K562 (cell line): ENCODE results near the gene BBC3. TPM values are rescaled to one million over a fixed set of nuclear protein-coding genes. Genes with fewer than 3 reads are reported as not detected.
A peak's percentile ranks its signal among the peaks of the same experiment; 100 is the strongest.

Experiments
- ATAC-seq: fragments of 200-7000 bp; cut with Tn5 transposase; 3 replicates; pipeline ENCODE4 v1.9.1; 2020; ENCODE audit warnings: moderate library complexity
- BruUV-seq: library from RNA; stranded (reverse); fragments of 400-500 nt; replicated peaks from 2 replicates; lab custom pipeline; 2021; lab: Mats Ljungman, UMichigan
- CTCF ChIA-PET: fragments of 300-600 bp; formaldehyde crosslinking; extraction: SDS; loops from one replicate; lab custom pipeline; 2021; ENCODE audit warnings: low intra/inter-chr PET ratio; lab: Yijun Ruan, JAX
- POLR2A ChIA-PET: fragments of 300-600, 350-650 bp; sonication (Branson Sonifier 250); formaldehyde crosslinking; extraction: SDS; loops from one replicate; lab custom pipeline; 2021; ENCODE audit warnings: antibody characterized with exemption, inconsistent platforms; lab: Yijun Ruan, JAX
- DNase-seq, 4 experiments: peaks; one replicate each; pipeline versions ENCODE4 v3.0.0 to v3.0.0-alpha.2; 2011 to 2018; ENCODE audit warnings: low spot score in 3 of 4, mixed read lengths in 3 of 4; ENCODE audit errors: extremely low read depth in 1 of 4
- FAIRE-seq: peaks from 2 replicates; lab custom pipeline; 2011; peaks lifted over from hg19 to GRCh38; lab: Jason Lieb, UNC
- H2AFZ ChIP-seq: 2 replicates; pipeline ENCODE4 v1.6.0; 2011; ENCODE audit warnings: low read depth, low read length, control low read depth, inconsistent platforms
- H3K27ac ChIP-seq: fragments of 200-600 bp; 3 replicates; pipeline ENCODE4 v1.8.0; 2011; ENCODE audit warnings: low read depth, mild to moderate bottlenecking, control low read depth, inconsistent platforms, low read length, moderate library complexity, mixed read lengths; ENCODE audit errors: extremely low read depth
- H3K27me3 ChIP-seq, 2 experiments: fragments of 300-600 bp in 1 of 2; 2 replicates in 1 of 2; 3 replicates in 1 of 2; pipeline versions ENCODE4 v1.6.0 to v1.8.0; 2011; ENCODE audit warnings: inconsistent platforms in 2 of 2, low read length in 2 of 2, mild to moderate bottlenecking in 1 of 2, mixed read lengths in 1 of 2, moderate library complexity in 1 of 2; ENCODE audit not compliant: control insufficient read depth in 2 of 2, insufficient read depth in 2 of 2
- H3K36me3 ChIP-seq: fragments of 300-600 bp; 3 replicates; pipeline ENCODE4 v1.8.0; 2011; ENCODE audit warnings: mild to moderate bottlenecking, low read length, inconsistent platforms; ENCODE audit not compliant: control insufficient read depth, insufficient read depth
- H3K4me1 ChIP-seq, 2 experiments: fragments of 200-600 bp in 1 of 2; replicated peaks in 1 of 2; 2 replicates in 1 of 2; 3 replicates in 1 of 2; pipeline versions ENCODE4 v1.5.1 to v1.8.0; 2011; ENCODE audit warnings: inconsistent platforms in 2 of 2, low read length in 2 of 2, mild to moderate bottlenecking in 1 of 2, mixed read lengths in 1 of 2, moderate library complexity in 1 of 2; ENCODE audit not compliant: control insufficient read depth in 2 of 2, insufficient read depth in 2 of 2
- H3K4me2 ChIP-seq: 2 replicates; pipeline ENCODE4 v1.6.1; 2011; ENCODE audit warnings: low read length, control low read depth, inconsistent platforms, mixed read lengths; ENCODE audit not compliant: insufficient read depth
- H3K4me3 ChIP-seq: fragments of 200-600 bp; sonication (generic), shearing (Covaris generic); 2 replicates; pipeline ENCODE4 v1.5.1; 2016; ENCODE audit warnings: control low read depth, inconsistent platforms
- H3K79me2 ChIP-seq: fragments of 200-600 bp; 3 replicates; pipeline ENCODE4 v1.8.0; 2011; ENCODE audit warnings: low read length, inconsistent platforms; ENCODE audit not compliant: control insufficient read depth, insufficient read depth
- H3K9ac ChIP-seq, 2 experiments: 2 replicates each; pipeline versions ENCODE4 v1.6.0 to v1.6.1; 2011; ENCODE audit warnings: low read depth in 2 of 2, low read length in 2 of 2, control low read depth in 1 of 2, inconsistent platforms in 1 of 2, mild to moderate bottlenecking in 1 of 2, mixed read lengths in 1 of 2; ENCODE audit not compliant: insufficient read depth in 1 of 2
- H3K9me1 ChIP-seq: one replicate; pipeline ENCODE4 v1.6.0; 2011; ENCODE audit warnings: inconsistent platforms, mild to moderate bottlenecking, low read length, moderate library complexity; ENCODE audit not compliant: control insufficient read depth, insufficient read depth
- H3K9me3 ChIP-seq: replicated peaks from 2 replicates; pipeline ENCODE4 v1.5.1; 2011; ENCODE audit warnings: low read depth, low read length, inconsistent platforms; ENCODE audit not compliant: control insufficient read depth, insufficient read depth
- H4K20me1 ChIP-seq: replicated peaks from 2 replicates; pipeline ENCODE4 v1.6.1; 2011; ENCODE audit warnings: low read length, inconsistent platforms, mixed read lengths; ENCODE audit not compliant: control insufficient read depth, insufficient read depth
- EP400 ChIP-seq: fragments of 450-650 bp; IDR thresholded peaks from 2 replicates; pipeline ENCODE4 v1.6.1; 2017; ENCODE audit warnings: antibody characterized with exemption, mild to moderate bottlenecking, moderate library complexity
- ESRRA ChIP-seq: fragments of 450-650 bp; IDR thresholded peaks from 2 replicates; pipeline ENCODE4 v1.6.1; 2014; ENCODE audit warnings: low read depth, mild to moderate bottlenecking, moderate library complexity, borderline replicate concordance
- HBP1 ChIP-seq: fragments of 450-650 bp; formaldehyde crosslinking; IDR thresholded peaks from 2 replicates; pipeline ENCODE4 v1.4.0; 2022; ENCODE audit warnings: missing genetic modification characterization
- HDAC2 ChIP-seq: fragments of 450-650 bp; IDR thresholded peaks from 2 replicates; pipeline ENCODE4 v1.6.1; 2016; ENCODE audit warnings: mild to moderate bottlenecking
- PHF21A ChIP-seq: fragments of 450-650 bp; IDR thresholded peaks from 2 replicates; pipeline ENCODE4 v1.6.1; 2017; ENCODE audit warnings: low read depth, borderline replicate concordance
- RBM15 ChIP-seq: fragments of 200-400 bp; formaldehyde crosslinking; IDR thresholded peaks from 2 replicates; pipeline ENCODE4 v1.6.1; 2018; ENCODE audit warnings: mild to moderate bottlenecking, low read length, moderate library complexity; ENCODE audit not compliant: insufficient read depth
- SMAD3 ChIP-seq: fragments of 450-650 bp; formaldehyde crosslinking; conservative IDR thresholded peaks from 2 replicates; pipeline ENCODE4 v1.4.0; 2020; ENCODE audit warnings: mild to moderate bottlenecking
- SP1 ChIP-seq: sonication (generic); formaldehyde crosslinking; IDR thresholded peaks from 2 replicates; pipeline ENCODE4 v1.8.1; 2022; ENCODE audit warnings: mild to moderate bottlenecking, missing genetic modification reagents
- YY1 ChIP-seq, 3 experiments: IDR thresholded peaks; 2 replicates each; pipeline ENCODE4 v1.6.1; 2011; ENCODE audit warnings: low read length in 2 of 3, mild to moderate bottlenecking in 2 of 3, moderate library complexity in 2 of 3, borderline replicate concordance in 1 of 3, control low read depth in 1 of 3, low read depth in 1 of 3; ENCODE audit not compliant: insufficient read depth in 3 of 3, insufficient replicate concordance in 2 of 3, control insufficient read depth in 1 of 3, insufficient read length in 1 of 3; ENCODE audit errors: extremely low read depth in 1 of 3
- ZNF696 ChIP-seq: fragments of 250-450 bp; sonication (Bioruptor Pico); conservative IDR thresholded peaks from 2 replicates; pipeline ENCODE4 v1.4.0; 2020; ENCODE audit warnings: mild to moderate bottlenecking, moderate library complexity
- ZNF740 ChIP-seq, 3 experiments: fragments of 200-800 bp in 1 of 3; sonication (Bioruptor generic) in 1 of 3; sonication (generic) in 1 of 3; formaldehyde crosslinking in 1 of 3; IDR thresholded peaks; 2 replicates each; pipeline versions ENCODE4 v1.6.1 to v1.8.0; 2016 to 2022; ENCODE audit warnings: mild to moderate bottlenecking in 2 of 3, missing compliant biosample characterization in 2 of 3, missing genetic modification characterization in 2 of 3, missing genetic modification reagents in 1 of 3
- WGBS: fragments of 100-300 bp; shearing (Covaris generic); methylation state at CpG from one replicate; pipeline ENCODE4 v1.1.6; 2016; ENCODE audit warnings: low coverage, mixed read lengths; ENCODE audit not compliant: insufficient coverage; ENCODE audit errors: missing lambda C conversion rate; 5-methylcytosine and 5-hydroxymethylcytosine counted together
- in situ Hi-C: fragments of 300-500 bp; cut with MboI; formaldehyde crosslinking; loops from 4 replicates; pipeline ENCODE4 v1.15.0; 2018; ENCODE audit warnings: inconsistent platforms, mixed read lengths
- intact Hi-C: fragments of 100-400 bp; cut with micrococcal nuclease; formaldehyde crosslinking; loops from 2 replicates; pipeline ENCODE4 v1.14.2; 2022
- polyA plus RNA-seq, 8 experiments: library from polyadenylated mRNA; depleted of rRNA in 4 of 8; stranded (reverse) in 5 of 8; unstranded in 3 of 8; fragments of >200 nt; fragmentation: Nextera tagmentation in 2 of 8; fragmentation: Illumina TruSeq in 1 of 8; extraction: Ambion mirVana in 2 of 8; extraction: Trizol in 1 of 8; gene quantifications; 2 replicates each; pipeline versions ENCODE4 v1.2.1 to v1.2.3, GENCODE V29; 2011 to 2014; ENCODE audit warnings: inconsistent platforms in 1 of 8, missing spikeins in 1 of 8
- total RNA-seq, 7 experiments: library from RNA; depleted of rRNA in 6 of 7; stranded (reverse); fragments of >200 nt in 6 of 7; fragmentation: Illumina TruSeq in 2 of 7; extraction: Trizol in 2 of 7; gene quantifications; 2 replicates each; pipeline versions ENCODE4 v1.2.1 to v1.2.3, GENCODE V29; 2011 to 2021; ENCODE audit warnings: low replicate concordance in 1 of 7
- TF ChIP-seq, protein P1 (sequence below): fragments of 250-450 bp; sonication (Bioruptor Pico); IDR thresholded peaks from 2 replicates; pipeline ENCODE4 v1.5.1; 2021; ENCODE audit warnings: mild to moderate bottlenecking

The BBC3 gene
- total and polyA plus RNA-seq, 9 of the 15 experiments (the other 6 are each of a cell fraction or from before 2014, with no cell fraction given): 0.15 to 30.7 (median 4.8) TPM

DNA sequence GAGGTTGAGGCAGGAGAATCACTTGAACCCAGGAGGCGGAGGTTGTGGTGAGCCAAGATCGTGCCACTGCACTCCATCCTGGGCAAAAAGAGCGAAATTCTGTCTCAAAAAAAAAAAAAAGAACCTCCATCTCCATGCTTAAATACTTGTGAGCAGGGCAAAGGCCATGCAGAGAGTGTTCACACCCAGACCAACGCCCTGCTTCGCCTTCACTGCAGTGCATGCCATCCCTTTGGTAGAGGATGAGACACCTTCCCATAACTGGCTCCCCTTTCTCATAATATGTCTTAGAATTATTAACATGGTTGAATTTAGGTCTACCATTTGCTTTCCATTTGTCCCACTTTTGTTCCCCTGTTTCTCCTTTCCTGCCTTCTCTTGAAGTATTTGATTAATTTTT, 15.4 kb downstream of the BBC3 start (continued):
- no peak for TF ChIP-seq SP1

DNA sequence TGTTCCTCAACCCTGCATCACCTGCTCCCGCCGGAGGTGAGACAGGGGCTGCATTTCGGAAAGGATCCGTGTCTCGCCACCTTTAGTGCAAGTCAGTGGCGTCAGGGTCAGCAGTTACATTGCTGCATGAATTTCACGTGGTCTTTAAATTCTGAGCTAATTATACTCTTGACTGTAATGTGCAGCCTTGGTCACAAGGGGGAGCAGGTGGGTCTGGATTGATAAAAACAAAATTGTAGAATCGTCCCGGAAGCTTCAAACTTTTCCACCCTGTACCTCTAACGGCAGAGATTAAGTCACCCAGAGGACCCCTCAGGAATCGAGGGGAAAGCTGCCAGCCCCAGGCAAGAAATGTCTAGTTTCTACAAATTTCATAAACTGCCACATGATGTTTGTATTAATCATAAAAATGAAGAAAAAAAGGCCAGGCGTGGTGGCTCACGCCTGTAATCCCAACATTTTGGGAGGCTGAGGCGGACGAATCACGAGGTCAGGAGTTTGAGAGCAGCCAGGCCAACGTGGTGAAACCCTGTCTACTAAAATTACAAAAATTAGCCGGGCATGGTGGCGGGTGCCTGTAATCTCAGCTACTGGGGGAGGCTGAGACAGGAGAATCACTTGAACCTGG, 20.2 kb downstream of the BBC3 start:
- POLR2A ChIA-PET: interaction anchor here (0.6 to 10.5 kb wide), 18 partner anchors 8 to 432 kb away, joined by 3 to 171 read pairs (median 4); partner anchors contain the start of genes CCDC9 and SAE1
- TF ChIP-seq ESRRA: no peak
- TF ChIP-seq SMAD3 (CRISPR knock-in tag): no peak; the same call in none of the 2 replicates
- TF ChIP-seq HBP1 (CRISPR knock-in tag): 0 out of 2 replicates have a peak, but pooled peaks have one; percentile 36
- no peak for TF ChIP-seq ZNF696 (CRISPR knock-in tag)
- no peak for TF ChIP-seq HDAC2
- no peak for TF ChIP-seq RBM15
- no peak for TF ChIP-seq YY1 (IDR thresholded peaks at IDR 0.05; ENCODE audit: borderline replicate concordance in 1 of 3, control insufficient read depth in 1 of 3, extremely low read depth in 1 of 3, insufficient read depth in 3 of 3, insufficient read length in 1 of 3, insufficient replicate concordance in 2 of 3, low read depth in 1 of 3, low read length in 2 of 3)
- no peak for TF ChIP-seq ZNF740 (CRISPR knock-in tag; IDR thresholded peaks at IDR 0.05)
- peak in 1 of 2 experiments; percentile 66; a peak in 1 of 4 replicates for TF ChIP-seq ZNF740 (tag; IDR thresholded peaks at IDR 0.05)
- TF ChIP-seq, protein P1, sequence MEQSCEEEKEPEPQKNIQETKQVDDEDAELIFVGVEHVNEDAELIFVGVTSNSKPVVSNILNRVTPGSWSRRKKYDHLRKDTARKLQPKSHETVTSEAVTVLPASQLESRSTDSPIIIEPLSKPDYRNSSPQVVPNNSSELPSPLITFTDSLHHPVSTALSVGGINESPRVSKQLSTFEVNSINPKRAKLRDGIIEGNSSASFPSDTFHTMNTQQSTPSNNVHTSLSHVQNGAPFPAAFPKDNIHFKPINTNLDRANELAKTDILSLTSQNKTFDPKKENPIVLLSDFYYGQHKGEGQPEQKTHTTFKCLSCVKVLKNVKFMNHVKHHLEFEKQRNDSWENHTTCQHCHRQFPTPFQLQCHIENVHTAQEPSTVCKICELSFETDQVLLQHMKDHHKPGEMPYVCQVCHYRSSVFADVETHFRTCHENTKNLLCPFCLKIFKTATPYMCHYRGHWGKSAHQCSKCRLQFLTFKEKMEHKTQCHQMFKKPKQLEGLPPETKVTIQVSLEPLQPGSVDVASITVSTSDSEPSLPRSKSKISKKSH: no peak
- no peak for TF ChIP-seq PHF21A
- peak; percentile 80 for TF ChIP-seq EP400

More for the DNA sequence above, 20.2 kb downstream of the BBC3 start:
- in situ Hi-C loops (no loop called here), intact Hi-C loops (loop anchor here (1.0 kb wide), 2 partner anchors 16 to 33 kb away; no protein-coding TSS in a partner anchor)
- Histone ChIP-seq H4K20me1 (no peaks in the 10 kb centered on the region), H3K9me1 (no peaks in the 10 kb centered on the region), H3K9me3 (no peaks in the 10 kb centered on the region), H3K4me2 (peak overlapping the region; percentile 36; the same call in 1 of the 2 replicates), H3K27ac (peak overlapping the region; percentile 77), H3K4me3 (no peak overlapping the region), H3K27me3 (no peaks in the 10 kb centered on the region), H3K79me2 (no peaks in the 10 kb centered on the region), H2AFZ (peak overlapping the region; percentile 64), H3K9ac (peak overlapping the region; percentile 49 to 82), H3K36me3 (peaks cover 60% of the 10 kb centered on the region), H3K4me1 (peaks cover 12 to 13% of the 10 kb centered on the region in 2 experiments; a peak in 4 of 5 replicates)
- no TSS peak for BruUV-seq
- ATAC-seq (peak; percentile 77), DNase-seq (peak; percentile 66 to 90 (median 72)), FAIRE-seq (peak; percentile 93)
- WGBS: 24% methylated on average over 19 of the region's 19 CpGs
- CTCF ChIA-PET: interaction anchor here (0.7 to 2.6 kb wide), 3 partner anchors 33 to 46 kb away, joined by 3 to 20 read pairs (median 5); no protein-coding TSS in a partner anchor
